H1 (cell line): ENCODE results near the gene TWF2. TPM values are rescaled to one million over a fixed set of nuclear protein-coding genes. Genes with fewer than 3 reads are reported as not detected.

Experiments
- GABPA ChIP-seq: IDR thresholded peaks from 2 replicates; pipeline ENCODE4 v1.6.1; 2011; ENCODE audit warnings: mild to moderate bottlenecking, low read length, moderate library complexity, borderline replicate concordance; ENCODE audit not compliant: insufficient read depth
- KDM4A ChIP-seq: IDR thresholded peaks from one replicate; pipeline ENCODE4 v1.7.1; 2012; ENCODE audit warnings: low read depth, mild to moderate bottlenecking, moderate library complexity, low read length, inconsistent platforms; ENCODE audit not compliant: severe bottlenecking
- MAFK ChIP-seq: IDR thresholded peaks from 2 replicates; pipeline ENCODE4 v1.6.1; 2012; ENCODE audit warnings: low read depth, mild to moderate bottlenecking, improper control_type of control experiment, low read length
- RBBP5 ChIP-seq: IDR thresholded peaks from 2 replicates; pipeline ENCODE4 v1.7.1; 2012; ENCODE audit warnings: low read depth, mild to moderate bottlenecking, inconsistent platforms, low read length, moderate library complexity, borderline replicate concordance
- polyA plus RNA-seq, 7 experiments: library from polyadenylated mRNA; depleted of rRNA in 3 of 7; stranded (reverse) in 5 of 7; unstranded in 2 of 7; fragments of >200 nt in 5 of 7; fragments of 200-250 nt in 2 of 7; gene quantifications; 1 replicate in 5 of 7; 2 replicates in 1 of 7; 4 replicates in 1 of 7; pipeline versions ENCODE4 v1.2.1 to v1.2.3, GENCODE V29; 2011 to 2013; ENCODE audit warnings: missing spikeins in 2 of 7, mixed read lengths in 2 of 7
- total RNA-seq: library from RNA; stranded (reverse); fragmentation: NEBNext Ultra II Directional; extraction: Animal tissue kit (Norgen Biotek cat#: 25700); gene quantifications from 2 replicates; pipeline ENCODE4 v1.2.1, GENCODE V29; 2021

Gene TWF2
- total and polyA plus RNA-seq, 2 of the 8 experiments (the other 6 are each of a cell fraction or from before 2014, with no cell fraction given): 65.2 to 90.4 TPM

- TF ChIP-seq GABPA (no peak), MAFK (no peak), KDM4A (no peak), RBBP5 (no peak)
Measured at GRCh38 chr3:52279596-52279995, 40.6 kb upstream of the TWF2 start (continued).
